ENCODE data around the gene ZNF790. TPM values are rescaled to one million over a fixed set of nuclear protein-coding genes. Genes with fewer than 3 reads are reported as not detected.
A peak's percentile ranks its signal among the peaks of the same experiment; 100 is the strongest.

Gene ZNF790
- 17.0 TPM for total RNA-seq

DNA sequence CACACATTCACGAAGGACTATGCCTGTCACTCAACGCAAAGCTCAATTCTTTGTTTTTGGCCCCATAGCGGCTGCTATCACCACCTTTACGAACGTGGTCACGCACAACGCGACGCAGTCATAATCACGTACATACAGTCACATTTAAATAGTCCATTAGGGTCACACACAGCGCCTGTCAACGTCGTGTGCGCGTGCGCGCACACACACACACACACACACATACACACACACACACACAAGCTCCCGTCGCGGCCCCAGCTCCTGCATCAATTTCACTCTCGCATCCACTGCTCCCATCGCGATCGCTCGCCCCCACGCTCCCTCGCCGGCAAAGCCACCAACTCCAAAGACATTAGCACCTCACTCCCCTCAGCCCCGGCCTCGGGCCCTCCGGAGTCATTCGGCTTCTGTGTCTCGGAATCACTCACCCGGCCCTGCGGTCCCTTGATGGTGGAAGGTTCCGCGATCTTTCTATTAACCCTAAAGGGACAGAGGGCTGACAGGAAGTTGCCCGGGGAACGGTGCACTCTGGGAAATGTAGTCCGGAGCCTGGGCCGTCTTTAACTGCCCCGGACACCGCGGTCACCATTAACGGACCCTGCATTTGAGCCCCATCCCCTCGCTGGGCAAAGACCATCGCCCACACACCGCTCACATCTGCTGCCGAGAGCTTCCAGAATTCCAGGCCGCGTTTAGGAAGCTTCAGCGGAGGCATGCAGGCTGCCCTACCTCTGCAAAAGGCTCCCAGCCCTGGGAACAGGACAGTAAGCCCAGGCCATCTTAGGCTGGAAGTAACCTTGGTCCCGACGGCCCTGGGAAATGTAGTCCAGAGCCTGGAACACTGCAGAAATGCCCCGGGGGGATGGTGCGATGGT lies at the start of gene ZNF790:
TSS of gene ZNF790 (minus strand) at position 482 of the 878 bp plus-strand sequence. CDS start 12,768 bp downstream, outside the sequence.
- intact Hi-C loops (cut with DNase I): loop anchor here (1.0 to 10.0 kb wide), 6 partner anchors 12 to 627 kb away; partner anchors contain the start of genes ZNF345, ZNF383, ZNF567 and ZNF568
- DNase-seq (ENCODE audit: low spot score in 2 of 2): peak; percentile 62 to 94
- Histone ChIP-seq H3K27me3 (no peaks in the 10 kb centered on the region), H3K36me3 (peaks cover 8 to 20% of the 10 kb centered on the region in 2 donors), H3K4me1 (peaks cover 0 to 7% of the 10 kb centered on the region in 2 donors), H3K9me3 (peaks cover 24 to 36% of the 10 kb centered on the region in 2 donors), H3K27ac (peak within 1 kb of the TSS; percentile 72 to 75), H3K4me3 (peak within 1 kb of the TSS; percentile 66 to 67)
- TF ChIP-seq, protein P1, sequence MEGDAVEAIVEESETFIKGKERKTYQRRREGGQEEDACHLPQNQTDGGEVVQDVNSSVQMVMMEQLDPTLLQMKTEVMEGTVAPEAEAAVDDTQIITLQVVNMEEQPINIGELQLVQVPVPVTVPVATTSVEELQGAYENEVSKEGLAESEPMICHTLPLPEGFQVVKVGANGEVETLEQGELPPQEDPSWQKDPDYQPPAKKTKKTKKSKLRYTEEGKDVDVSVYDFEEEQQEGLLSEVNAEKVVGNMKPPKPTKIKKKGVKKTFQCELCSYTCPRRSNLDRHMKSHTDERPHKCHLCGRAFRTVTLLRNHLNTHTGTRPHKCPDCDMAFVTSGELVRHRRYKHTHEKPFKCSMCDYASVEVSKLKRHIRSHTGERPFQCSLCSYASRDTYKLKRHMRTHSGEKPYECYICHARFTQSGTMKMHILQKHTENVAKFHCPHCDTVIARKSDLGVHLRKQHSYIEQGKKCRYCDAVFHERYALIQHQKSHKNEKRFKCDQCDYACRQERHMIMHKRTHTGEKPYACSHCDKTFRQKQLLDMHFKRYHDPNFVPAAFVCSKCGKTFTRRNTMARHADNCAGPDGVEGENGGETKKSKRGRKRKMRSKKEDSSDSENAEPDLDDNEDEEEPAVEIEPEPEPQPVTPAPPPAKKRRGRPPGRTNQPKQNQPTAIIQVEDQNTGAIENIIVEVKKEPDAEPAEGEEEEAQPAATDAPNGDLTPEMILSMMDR (IDR thresholded peaks at IDR 0.05): no peak

DNA sequence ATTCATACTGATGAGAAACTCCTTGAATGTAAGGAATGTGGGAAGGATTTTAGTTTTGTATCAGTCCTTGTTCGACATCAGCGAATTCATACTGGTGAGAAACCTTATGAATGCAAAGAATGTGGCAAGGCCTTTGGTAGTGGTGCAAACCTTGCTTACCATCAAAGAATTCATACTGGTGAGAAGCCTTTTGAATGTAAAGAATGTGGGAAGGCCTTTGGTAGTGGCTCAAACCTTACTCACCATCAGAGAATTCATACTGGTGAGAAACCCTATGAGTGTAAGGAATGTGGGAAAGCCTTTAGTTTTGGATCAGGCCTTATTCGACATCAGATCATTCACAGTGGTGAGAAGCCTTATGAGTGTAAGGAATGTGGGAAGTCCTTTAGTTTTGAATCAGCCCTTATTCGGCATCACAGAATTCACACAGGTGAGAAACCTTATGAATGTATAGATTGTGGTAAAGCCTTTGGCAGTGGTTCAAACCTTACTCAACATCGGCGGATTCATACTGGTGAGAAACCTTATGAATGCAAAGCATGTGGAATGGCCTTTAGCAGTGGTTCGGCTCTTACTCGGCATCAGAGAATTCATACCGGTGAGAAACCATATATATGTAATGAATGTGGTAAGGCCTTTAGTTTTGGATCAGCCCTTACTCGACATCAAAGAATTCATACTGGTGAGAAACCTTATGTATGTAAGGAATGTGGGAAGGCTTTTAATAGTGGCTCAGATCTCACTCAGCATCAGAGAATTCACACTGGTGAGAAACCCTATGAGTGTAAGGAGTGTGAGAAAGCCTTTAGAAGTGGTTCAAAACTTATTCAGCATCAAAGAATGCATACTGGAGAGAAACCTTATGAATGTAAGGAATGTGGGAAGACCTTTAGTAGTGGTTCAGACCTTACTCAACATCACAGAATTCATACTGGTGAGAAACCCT lies 39.1 kb upstream of the ZNF790 start:
- Histone ChIP-seq H3K27ac (no peak overlapping the region), H3K4me3 (no peak overlapping the region), H3K4me1 (no peaks in the 10 kb centered on the region), H3K9me3 (peaks cover 93 to 99% of the 10 kb centered on the region in 2 donors), H3K36me3 (peaks cover 68 to 75% of the 10 kb centered on the region in 2 donors), H3K27me3 (no peaks in the 10 kb centered on the region)
- no peak for DNase-seq (ENCODE audit: low spot score in 2 of 2)
- TF ChIP-seq, protein P1 (IDR thresholded peaks at IDR 0.05): no peak
- intact Hi-C loops (cut with DNase I): no loop called here

- intact Hi-C loops (cut with DNase I): loop anchor here (2.0 to 5.0 kb wide), 4 partner anchors 165 to 323 kb away; partner anchors contain the start of genes ZNF260, ZNF420, ZNF461 and ZNF567
- no peak for DNase-seq (ENCODE audit: low spot score in 2 of 2)
- Histone ChIP-seq H3K9me3 (peaks cover 6 to 32% of the 10 kb centered on the region in 2 donors), H3K4me3 (peak overlapping the region; percentile 78 to 84), H3K4me1 (peaks cover 0 to 5% of the 10 kb centered on the region in 2 donors), H3K27me3 (no peaks in the 10 kb centered on the region), H3K36me3 (peaks cover 12 to 32% of the 10 kb centered on the region in 2 donors), H3K27ac (no peak overlapping the region)
- TF ChIP-seq, protein P1 (IDR thresholded peaks at IDR 0.05): no peak
Observed at GRCh38 chr19:36851898-36852297, 13.7 kb upstream of the ZNF790 start.

GRCh38 chr19:36850559-36851442 lies 12.6 kb upstream of the ZNF790 start, which contains the start of gene ZNF345:
Gene ZNF345 (plus strand): TSS chr19:36850876. CDS start chr19:36876831, 25,955 bp downstream.
- Histone ChIP-seq H3K27me3 (no peaks in the 10 kb centered on the region), H3K36me3 (peaks cover 5 to 21% of the 10 kb centered on the region in 2 donors), H3K27ac (peak within 1 kb of the TSS; percentile 83 to 88), H3K4me1 (peaks cover 0 to 5% of the 10 kb centered on the region in 2 donors), H3K4me3 (peak within 1 kb of the TSS; percentile 78 to 84), H3K9me3 (peaks cover 5 to 21% of the 10 kb centered on the region in 2 donors)
- TF ChIP-seq, protein P1 (IDR thresholded peaks at IDR 0.05): no peak
- DNase-seq (ENCODE audit: low spot score in 2 of 2): peak; percentile 77 to 96
- intact Hi-C loops (cut with DNase I): loop anchor here (1.0 to 5.0 kb wide), 8 partner anchors 12 to 744 kb away; partner anchors contain the start of genes ZNF260, ZNF420, ZNF461 and ZNF540

All from ascending aorta (tissue), 2 donors.